H7 (cell line): Measurements from ENCODE around the gene JAKMIP1. TPM values are rescaled to one million over a fixed set of nuclear protein-coding genes. Genes with fewer than 3 reads are reported as not detected.

Source experiments
- DNase-seq: peaks from one replicate; pipeline ENCODE4 v3.0.0; 2012
- H3K27me3 ChIP-seq: 2 replicates; pipeline ENCODE4 v1.6.0; 2011; ENCODE audit warnings: mild to moderate bottlenecking, low read length; ENCODE audit not compliant: control insufficient read depth, insufficient read depth
- H3K36me3 ChIP-seq: replicated peaks from 2 replicates; pipeline ENCODE4 v1.5.1; 2011; ENCODE audit warnings: low read length; ENCODE audit not compliant: control insufficient read depth, insufficient read depth
- H3K4me3 ChIP-seq: 2 replicates; pipeline ENCODE4 v1.5.1; 2011; ENCODE audit warnings: low read depth, mild to moderate bottlenecking, control low read depth, low read length, moderate library complexity; ENCODE audit not compliant: insufficient read depth
- total RNA-seq: library from RNA; depleted of rRNA; stranded (reverse); fragments of >200 nt; shearing (Covaris generic); gene quantifications from 2 replicates; pipeline ENCODE4 v1.2.3, GENCODE V29; 2014

The JAKMIP1 gene
- total RNA-seq, 1 experiment from 2014 or later, result 10.3 TPM

DNA sequence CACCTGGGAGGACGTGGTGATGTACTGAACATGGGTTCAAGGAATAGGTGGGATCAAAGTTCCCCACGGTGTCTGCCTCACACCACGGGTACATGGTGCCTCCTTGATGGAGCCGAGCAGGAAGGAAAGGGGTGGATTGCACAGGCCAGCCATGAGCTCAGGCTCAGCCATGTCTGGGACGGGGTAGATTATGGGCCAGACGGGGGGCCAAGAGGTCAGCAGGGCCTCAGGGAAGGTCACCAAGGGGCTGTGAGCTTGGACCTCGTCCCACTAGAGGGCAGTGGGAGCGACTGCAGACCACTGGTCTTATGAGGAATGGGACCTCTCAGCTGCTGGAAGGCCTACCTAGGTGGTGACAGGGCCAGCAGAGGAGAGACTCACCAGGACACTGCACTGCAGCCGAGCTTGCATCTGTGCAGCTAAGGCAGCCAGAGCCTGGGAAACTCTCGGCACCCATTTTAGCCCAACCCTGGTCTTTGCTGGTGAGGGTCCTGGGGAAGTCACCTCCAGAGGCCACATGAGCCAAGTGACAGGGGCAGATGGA, 38.4 kb downstream of the JAKMIP1 start:
- no peak for DNase-seq
- Histone ChIP-seq H3K27me3 (no peaks in the 10 kb centered on the region), H3K4me3 (no peak overlapping the region), H3K36me3 (no peaks in the 10 kb centered on the region)

DNA sequence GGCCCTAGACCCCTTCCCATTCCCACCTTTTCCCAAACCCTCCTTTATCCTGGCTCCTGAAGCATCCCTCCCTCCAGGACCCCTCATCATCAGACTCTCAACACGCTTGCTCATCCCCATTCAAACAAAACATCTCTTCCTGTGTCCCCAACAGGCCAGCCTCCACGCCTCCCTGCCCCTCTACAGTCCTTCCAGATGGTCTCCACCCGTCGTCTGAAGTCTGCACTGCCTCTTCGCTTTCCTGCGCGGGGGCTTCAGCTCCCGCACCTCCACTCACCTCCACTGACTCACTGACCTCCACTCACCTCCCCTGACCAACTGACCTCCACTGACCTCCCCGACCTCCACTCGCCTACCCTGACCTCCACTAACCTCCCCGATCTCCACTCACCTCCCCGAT, 39.8 kb downstream of the JAKMIP1 start:
- no peaks in the 10 kb centered on the region for H3K36me3 ChIP-seq
- no peak overlapping the region for H3K4me3 ChIP-seq
- H3K27me3 ChIP-seq, result no peaks in the 10 kb centered on the region
- no peak for DNase-seq

- no peak for DNase-seq
- no peaks in the 10 kb centered on the region for H3K27me3 ChIP-seq
- no peak overlapping the region for H3K4me3 ChIP-seq
- H3K36me3 ChIP-seq, result no peaks in the 10 kb centered on the region
Observed at GRCh38 chr4:6157926-6158325, 42.4 kb downstream of the JAKMIP1 start.

- no peak overlapping the region for H3K4me3 ChIP-seq
- no peaks in the 10 kb centered on the region for H3K36me3 ChIP-seq
- no peak for DNase-seq
- no peaks in the 10 kb centered on the region for H3K27me3 ChIP-seq
Observed at GRCh38 chr4:6155996-6156750, 44.2 kb downstream of the JAKMIP1 start.

DNA sequence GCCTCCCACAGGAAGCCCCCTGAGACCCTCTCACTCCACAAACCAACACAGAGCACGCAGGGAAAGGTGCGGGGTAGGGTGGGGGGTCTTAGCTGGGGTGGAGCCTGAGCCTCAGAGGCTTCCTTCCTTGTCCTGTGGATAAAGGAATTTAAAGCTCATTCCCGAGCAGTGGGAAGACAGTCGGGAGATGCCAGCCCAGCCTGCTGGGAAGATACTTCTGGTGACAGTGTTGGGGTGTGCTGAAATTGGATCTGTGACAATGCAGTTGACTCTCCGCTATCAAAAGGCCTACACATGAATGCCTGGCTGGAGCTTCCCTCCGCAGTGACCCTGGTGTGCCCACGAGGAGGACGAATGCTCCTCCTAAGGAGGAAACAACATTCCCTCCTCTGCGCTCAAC, 45.5 kb downstream of the JAKMIP1 start:
- H3K36me3 ChIP-seq, result no peaks in the 10 kb centered on the region
- DNase-seq, result no peak
- H3K4me3 ChIP-seq, result no peak overlapping the region
- H3K27me3 ChIP-seq, result no peaks in the 10 kb centered on the region

- H3K36me3 ChIP-seq, result no peaks in the 10 kb centered on the region
- no peaks in the 10 kb centered on the region for H3K27me3 ChIP-seq
- H3K4me3 ChIP-seq, result no peak overlapping the region
- no peak for DNase-seq
Observed at GRCh38 chr4:6153874-6154273, 46.5 kb downstream of the JAKMIP1 start.

GRCh38 chr4:6152869-6153705, 47.3 kb downstream of the JAKMIP1 start:
- no peaks in the 10 kb centered on the region for H3K27me3 ChIP-seq
- no peak for DNase-seq
- no peak overlapping the region for H3K4me3 ChIP-seq
- H3K36me3 ChIP-seq, result no peaks in the 10 kb centered on the region

- no peak for DNase-seq
- Histone ChIP-seq H3K36me3 (no peaks in the 10 kb centered on the region), H3K4me3 (no peak overlapping the region), H3K27me3 (no peaks in the 10 kb centered on the region)
Observed at GRCh38 chr4:6150046-6150735, 50.2 kb downstream of the JAKMIP1 start.

GRCh38 chr4:6148506-6149205, 51.7 kb downstream of the JAKMIP1 start:
- no peaks in the 10 kb centered on the region for H3K36me3 ChIP-seq
- DNase-seq, result no peak
- no peaks in the 10 kb centered on the region for H3K27me3 ChIP-seq
- no peak overlapping the region for H3K4me3 ChIP-seq

DNA sequence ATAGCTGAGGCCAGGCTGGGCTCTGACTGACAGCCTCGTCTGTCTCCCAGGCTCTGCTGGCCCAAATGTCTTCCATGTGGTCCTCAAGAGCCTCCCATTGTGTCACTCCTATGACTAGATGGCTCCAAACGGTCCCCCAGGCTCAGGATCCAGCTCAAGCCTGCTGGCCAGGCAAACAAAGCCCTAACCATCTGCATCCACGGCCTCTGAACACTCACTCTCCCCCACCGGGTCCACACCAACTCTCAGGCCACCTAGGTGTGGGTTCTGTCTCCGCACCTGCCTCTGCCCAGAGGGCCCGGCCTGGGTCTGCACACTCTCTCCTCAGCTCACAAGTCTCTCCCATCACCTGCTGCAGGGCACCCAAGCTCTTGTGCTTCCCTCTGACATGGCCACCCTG, 52.9 kb downstream of the JAKMIP1 start:
- no peaks in the 10 kb centered on the region for H3K36me3 ChIP-seq

DNA sequence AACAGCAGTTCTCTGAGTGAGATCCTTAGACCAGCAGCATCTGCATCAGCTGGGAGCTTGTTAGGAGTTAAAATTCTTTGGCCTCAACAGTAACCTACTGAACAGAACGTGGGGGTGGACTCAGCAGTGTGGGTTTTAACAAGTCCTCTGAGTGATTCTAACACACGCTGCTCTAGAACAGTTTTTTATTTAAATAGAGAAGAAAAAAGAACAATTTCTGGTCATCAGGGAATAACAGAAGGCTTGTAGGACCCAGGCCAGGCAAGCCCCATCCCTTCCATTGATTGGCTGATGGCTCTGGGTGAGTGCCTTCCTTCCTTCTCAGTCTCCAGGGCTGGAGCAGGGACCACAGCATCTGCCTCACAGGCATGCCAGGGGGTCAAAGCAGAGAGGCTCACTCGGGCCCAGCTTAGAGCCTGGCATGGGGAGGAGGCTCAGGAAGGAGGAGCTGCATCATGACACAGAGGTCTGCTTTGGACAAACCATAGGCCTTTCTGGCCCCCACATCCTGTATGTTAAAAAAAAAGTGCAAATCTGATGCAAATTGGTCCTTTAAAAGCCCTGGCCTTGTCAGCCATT, 56.7 kb downstream of the JAKMIP1 start:
- H3K27me3 ChIP-seq, result no peaks in the 10 kb centered on the region
- DNase-seq, result no peak
- H3K36me3 ChIP-seq, result no peaks in the 10 kb centered on the region
- H3K4me3 ChIP-seq, result no peak overlapping the region

More for the DNA sequence above, 52.9 kb downstream of the JAKMIP1 start:
- H3K27me3 ChIP-seq, result no peaks in the 10 kb centered on the region
- no peak for DNase-seq
- no peak overlapping the region for H3K4me3 ChIP-seq

DNA sequence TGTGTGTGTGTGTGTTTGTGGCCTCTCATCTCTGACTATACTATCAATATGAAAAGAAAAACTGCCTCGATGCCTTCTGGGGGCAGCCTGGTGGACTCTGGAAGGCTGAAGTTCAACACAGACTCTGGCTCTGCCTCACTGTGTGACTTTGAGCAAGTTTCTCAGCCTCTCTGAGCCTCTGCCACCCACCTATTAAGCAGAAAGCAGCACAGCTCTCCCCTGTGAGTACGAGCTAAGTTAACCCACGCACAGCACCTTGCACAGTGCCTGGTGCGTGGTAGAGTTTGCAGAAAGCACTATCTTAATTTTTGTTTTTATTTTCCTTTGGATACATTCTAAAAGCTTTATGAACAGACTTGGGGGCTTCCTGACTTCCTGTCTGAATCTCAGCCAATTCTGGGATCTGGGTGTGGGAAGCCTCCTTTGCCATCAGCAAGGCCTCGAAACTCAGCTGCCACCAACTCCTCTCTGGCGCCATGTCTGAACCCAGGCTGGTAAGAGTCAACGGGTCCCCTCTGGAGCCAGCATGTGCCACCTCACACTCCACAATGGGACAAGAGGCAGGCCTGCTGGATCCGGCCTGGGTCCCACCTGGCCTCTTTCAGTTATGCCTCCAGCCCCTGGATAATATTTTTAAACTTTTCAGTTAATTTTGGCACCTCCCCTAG, 57.3 kb downstream of the JAKMIP1 start:
- no peak for DNase-seq
- H3K36me3 ChIP-seq, result no peaks in the 10 kb centered on the region
- no peak overlapping the region for H3K4me3 ChIP-seq
- no peaks in the 10 kb centered on the region for H3K27me3 ChIP-seq

DNA sequence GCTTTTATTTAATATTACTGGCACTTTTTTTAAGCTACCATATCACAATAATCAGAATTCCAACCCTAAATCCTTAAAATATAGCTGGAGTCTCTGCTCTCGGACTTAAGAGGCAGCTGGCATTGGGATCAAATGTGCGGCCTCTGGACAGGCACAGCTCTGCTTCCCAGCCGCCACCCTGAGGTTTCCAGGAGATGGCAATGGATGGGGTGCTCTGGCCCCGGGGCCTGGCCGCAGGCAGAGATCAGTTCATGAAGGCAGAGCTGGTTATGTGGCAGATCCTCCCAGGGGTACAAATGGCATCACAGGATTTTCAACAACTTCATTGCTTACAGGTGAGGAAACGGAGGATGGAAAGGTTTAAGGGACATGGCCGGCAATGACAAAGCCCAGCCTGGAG, 57.8 kb downstream of the JAKMIP1 start:
- H3K27me3 ChIP-seq, result no peaks in the 10 kb centered on the region
- DNase-seq, result no peak
- no peaks in the 10 kb centered on the region for H3K36me3 ChIP-seq
- H3K4me3 ChIP-seq, result no peak overlapping the region
